Measurements from ENCODE around the gene VSTM2L. TPM values are rescaled to one million over a fixed set of nuclear protein-coding genes. Genes with fewer than 3 reads are reported as not detected.

Gene VSTM2L
- total RNA-seq, 4 donors from 2014 or later: 7.5 to 11.7 (median 10.1) TPM

DNA sequence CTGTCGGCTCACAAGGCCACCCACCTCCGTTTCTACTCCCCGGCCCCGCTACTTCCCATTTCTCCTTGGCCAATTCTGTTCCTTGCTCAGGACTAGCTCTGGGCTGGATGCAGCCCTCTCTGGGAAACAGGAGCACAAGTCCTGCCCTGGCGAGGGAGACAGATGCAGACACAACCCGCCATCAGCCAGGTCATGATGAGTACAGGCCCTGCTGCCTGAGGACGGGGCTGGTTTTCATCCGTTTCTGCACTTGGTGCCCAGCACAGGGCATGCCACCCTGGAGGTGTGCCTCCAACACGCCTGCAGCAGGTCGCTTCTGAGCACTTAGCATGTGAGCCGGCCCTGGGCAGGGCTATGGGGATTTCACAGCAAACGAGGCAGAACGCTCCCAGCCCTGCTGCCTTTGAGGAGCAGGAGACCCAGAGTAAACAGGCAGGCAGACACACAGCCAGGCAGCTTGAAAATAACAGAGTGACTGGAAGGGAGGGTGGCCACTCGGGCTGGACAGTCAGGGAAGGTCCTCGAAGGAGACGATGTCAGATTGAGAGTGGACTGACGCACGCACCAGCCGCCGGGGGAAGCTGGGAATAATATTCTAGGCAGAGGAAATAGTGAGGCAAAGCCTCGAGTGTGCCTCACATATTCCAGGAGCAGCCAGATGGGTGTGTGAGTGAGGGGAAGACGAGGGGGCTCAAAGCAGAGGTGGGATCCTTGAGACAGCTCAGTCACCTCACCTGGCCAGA lies 21.2 kb upstream of the VSTM2L start:
- WGBS: 86% methylated on average over 21 of the region's 22 CpGs
- no peak overlapping the region for H3K4me3 ChIP-seq

DNA sequence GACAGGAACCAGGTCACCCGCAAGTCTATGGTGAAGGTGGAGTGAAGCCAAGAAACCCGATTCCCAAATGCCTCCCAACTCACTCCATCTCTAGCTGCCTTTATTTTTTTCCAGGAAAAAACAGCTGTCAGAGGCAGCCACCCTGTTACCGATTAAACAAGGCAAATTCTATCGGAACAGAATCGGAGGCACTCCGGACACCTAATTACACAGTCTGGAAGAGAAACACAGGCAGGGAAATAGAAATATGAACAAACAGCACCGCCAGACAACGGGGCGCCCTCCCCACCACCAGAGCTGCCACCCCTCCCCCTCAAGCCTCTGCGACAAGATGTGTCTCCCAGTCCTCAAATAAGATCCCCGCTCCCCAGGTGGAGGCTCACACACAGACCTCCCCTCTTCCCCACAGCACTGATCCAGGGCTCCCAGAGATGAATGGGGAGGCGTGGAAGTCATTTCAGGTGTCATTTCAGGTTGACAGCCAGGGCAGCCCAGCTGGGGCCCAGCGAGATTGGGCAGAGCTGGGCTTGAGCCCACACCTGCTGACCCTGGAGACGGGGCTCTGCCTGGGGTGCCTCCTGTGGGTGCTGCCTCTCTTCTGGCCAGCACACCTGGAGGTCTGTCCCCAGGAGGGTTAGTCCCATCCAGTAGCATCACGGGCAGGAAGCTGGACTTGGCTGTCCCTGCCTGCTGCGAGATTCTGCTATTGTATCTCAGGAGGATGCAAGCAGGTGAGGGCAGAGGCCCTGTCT lies 19.8 kb upstream of the VSTM2L start:
- no peak for DNase-seq (ENCODE audit: extremely low spot score)
- Histone ChIP-seq H3K27me3 (peaks cover 0 to 4% (median 0%) of the 10 kb centered on the region in 4 donors), H3K4me3 (no peak overlapping the region), H3K4me1 (peaks cover 5 to 16% (median 7%) of the 10 kb centered on the region in 4 donors), H3K9me3 (no peaks in the 10 kb centered on the region), H3K36me3 (no peaks in the 10 kb centered on the region), H3K27ac (replicated peaks in 1 of 4) (no peak overlapping the region)
- intact Hi-C loops (cut with DNase I): no loop called here
- TF ChIP-seq POLR2AphosphoS5 (IDR thresholded peaks at IDR 0.05) (no peak), EP300 (IDR thresholded peaks at IDR 0.05) (no peak), POLR2A (IDR thresholded peaks at IDR 0.05; ENCODE audit: low read depth) (no peak)
- TF ChIP-seq, protein P1, sequence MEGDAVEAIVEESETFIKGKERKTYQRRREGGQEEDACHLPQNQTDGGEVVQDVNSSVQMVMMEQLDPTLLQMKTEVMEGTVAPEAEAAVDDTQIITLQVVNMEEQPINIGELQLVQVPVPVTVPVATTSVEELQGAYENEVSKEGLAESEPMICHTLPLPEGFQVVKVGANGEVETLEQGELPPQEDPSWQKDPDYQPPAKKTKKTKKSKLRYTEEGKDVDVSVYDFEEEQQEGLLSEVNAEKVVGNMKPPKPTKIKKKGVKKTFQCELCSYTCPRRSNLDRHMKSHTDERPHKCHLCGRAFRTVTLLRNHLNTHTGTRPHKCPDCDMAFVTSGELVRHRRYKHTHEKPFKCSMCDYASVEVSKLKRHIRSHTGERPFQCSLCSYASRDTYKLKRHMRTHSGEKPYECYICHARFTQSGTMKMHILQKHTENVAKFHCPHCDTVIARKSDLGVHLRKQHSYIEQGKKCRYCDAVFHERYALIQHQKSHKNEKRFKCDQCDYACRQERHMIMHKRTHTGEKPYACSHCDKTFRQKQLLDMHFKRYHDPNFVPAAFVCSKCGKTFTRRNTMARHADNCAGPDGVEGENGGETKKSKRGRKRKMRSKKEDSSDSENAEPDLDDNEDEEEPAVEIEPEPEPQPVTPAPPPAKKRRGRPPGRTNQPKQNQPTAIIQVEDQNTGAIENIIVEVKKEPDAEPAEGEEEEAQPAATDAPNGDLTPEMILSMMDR (IDR thresholded peaks at IDR 0.05): no peak
- 75% methylated on average over 13 of the region's 16 CpGs for WGBS

More for the DNA sequence above, 21.2 kb upstream of the VSTM2L start:
- H3K27me3 ChIP-seq: peaks cover 0 to 4% (median 0%) of the 10 kb centered on the region in 4 donors
- no peaks in the 10 kb centered on the region for H3K36me3 ChIP-seq
- no peak overlapping the region for H3K27ac ChIP-seq (replicated peaks in 1 of 4)
- TF ChIP-seq POLR2AphosphoS5 (IDR thresholded peaks at IDR 0.05) (no peak), POLR2A (IDR thresholded peaks at IDR 0.05; ENCODE audit: low read depth) (no peak), EP300 (IDR thresholded peaks at IDR 0.05) (no peak)
- TF ChIP-seq, protein P1 (IDR thresholded peaks at IDR 0.05): no peak
- no peaks in the 10 kb centered on the region for H3K9me3 ChIP-seq
- DNase-seq (ENCODE audit: extremely low spot score): no peak
- intact Hi-C loops (cut with DNase I): no loop called here
- H3K4me1 ChIP-seq: peaks cover 5 to 16% (median 7%) of the 10 kb centered on the region in 4 donors

DNA sequence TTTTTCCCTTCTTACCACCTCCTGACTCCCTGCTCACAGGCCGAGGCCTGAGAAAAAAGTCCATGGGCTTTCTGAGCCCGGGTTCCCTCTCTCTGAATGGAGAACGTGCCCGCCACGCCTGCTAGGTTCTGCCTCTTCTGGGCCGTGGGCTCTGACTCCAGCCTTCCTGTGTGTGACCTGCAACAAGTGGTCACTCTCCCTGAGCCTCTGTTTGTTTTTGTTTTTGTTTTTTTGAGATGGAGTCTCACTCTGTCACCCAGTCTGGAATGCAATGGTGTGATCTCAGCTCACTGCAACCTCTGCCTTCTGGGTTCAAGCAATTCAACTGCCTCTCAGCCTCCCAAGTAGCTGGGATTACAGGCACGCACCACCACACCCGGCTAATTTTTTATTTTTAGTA lies 17.9 kb upstream of the VSTM2L start:
- WGBS: 96% methylated on average over 8 of the region's 8 CpGs
- Histone ChIP-seq H3K4me1 (peaks cover 5 to 16% (median 7%) of the 10 kb centered on the region in 4 donors), H3K27ac (replicated peaks in 1 of 4) (no peak overlapping the region), H3K9me3 (no peaks in the 10 kb centered on the region), H3K36me3 (no peaks in the 10 kb centered on the region), H3K4me3 (no peak overlapping the region), H3K27me3 (peaks cover 0 to 4% (median 0%) of the 10 kb centered on the region in 4 donors)
- no peak for DNase-seq (ENCODE audit: extremely low spot score)
- no peak for TF ChIP-seq EP300 (IDR thresholded peaks at IDR 0.05)
- TF ChIP-seq, protein P1 (IDR thresholded peaks at IDR 0.05): no peak
- no peak for TF ChIP-seq POLR2AphosphoS5 (IDR thresholded peaks at IDR 0.05)
- TF ChIP-seq POLR2A (IDR thresholded peaks at IDR 0.05; ENCODE audit: low read depth): no peak
- intact Hi-C loops (cut with DNase I): no loop called here

DNA sequence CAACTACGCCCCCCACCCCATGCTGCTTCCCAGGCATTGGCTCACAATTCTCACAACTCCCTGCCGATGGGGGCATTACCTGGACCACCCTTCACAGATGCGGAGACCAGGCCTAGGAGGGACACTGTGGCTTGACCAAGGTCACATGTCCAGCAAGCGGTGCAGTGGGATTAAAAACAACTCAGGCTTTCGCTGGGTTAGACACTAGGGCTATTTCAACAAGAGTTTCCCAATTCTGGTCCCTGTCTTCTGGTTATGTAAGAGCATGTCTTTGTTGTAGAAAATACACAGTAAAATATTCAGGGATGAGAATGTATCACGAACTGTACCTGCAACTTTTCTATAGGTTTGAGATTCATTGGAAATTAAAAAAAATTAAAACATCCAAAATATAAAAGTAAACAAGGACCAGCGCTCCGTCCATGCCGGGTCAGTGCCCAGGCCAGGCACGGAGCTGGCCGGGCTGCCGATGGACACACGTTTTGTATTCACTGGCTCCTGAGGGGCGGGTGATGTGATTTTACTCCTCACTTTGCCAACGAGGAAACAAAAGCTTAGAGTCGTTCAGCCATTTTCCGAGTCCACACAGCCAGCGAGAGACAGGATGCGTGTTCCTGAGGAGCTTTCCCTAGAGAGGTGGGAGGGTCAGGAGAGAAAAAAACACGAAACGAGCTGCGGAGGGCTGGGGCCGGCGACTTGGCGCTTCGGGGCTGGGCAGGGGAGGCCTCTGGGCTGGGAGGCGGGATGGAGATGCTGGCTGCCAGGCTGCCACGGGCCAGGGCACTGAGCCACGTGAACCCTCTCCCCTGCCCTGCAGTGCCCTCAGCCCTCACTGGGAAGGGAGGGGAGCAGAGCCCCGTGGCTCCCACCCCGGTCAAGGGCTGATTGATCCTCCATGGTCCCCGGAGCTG lies 17.1 kb upstream of the VSTM2L start:
- Histone ChIP-seq H3K27ac (replicated peaks in 1 of 4) (no peak overlapping the region), H3K27me3 (peaks cover 0 to 4% (median 0%) of the 10 kb centered on the region in 4 donors), H3K4me1 (peaks cover 2 to 13% (median 4%) of the 10 kb centered on the region in 4 donors), H3K36me3 (no peaks in the 10 kb centered on the region), H3K4me3 (no peak overlapping the region), H3K9me3 (no peaks in the 10 kb centered on the region)
- no peak for DNase-seq (ENCODE audit: extremely low spot score)
- intact Hi-C loops (cut with DNase I): no loop called here
- WGBS: 61% methylated on average over 31 of the region's 32 CpGs
- TF ChIP-seq POLR2A (IDR thresholded peaks at IDR 0.05; ENCODE audit: low read depth): no peak
- TF ChIP-seq EP300 (IDR thresholded peaks at IDR 0.05): no peak
